GM23338 (cell line): ENCODE data around the gene SAMD8. TPM values are rescaled to one million over a fixed set of nuclear protein-coding genes. Genes with fewer than 3 reads are reported as not detected.
A peak's percentile ranks its signal among the peaks of the same experiment; 100 is the strongest.

ENCODE experiments used
- ATAC-seq: fragments of 200-7000 bp; cut with Tn5 transposase; 3 replicates; pipeline ENCODE4 v1.9.1; 2020
- DNase-seq: peaks from one replicate; pipeline ENCODE4 v3.0.0-alpha.2; 2015; ENCODE audit warnings: low spot score
- H2AFZ ChIP-seq: fragments of 200-600 bp; sonication (generic); 2 replicates; pipeline ENCODE4 v1.8.0; 2016; ENCODE audit warnings: antibody characterized with exemption, mild to moderate bottlenecking, moderate library complexity
- H3F3A ChIP-seq: fragments of 200-600 bp; sonication (generic); replicated peaks from 2 replicates; pipeline ENCODE4 v1.8.0; 2017; ENCODE audit warnings: antibody characterized with exemption, mixed run types, low read depth
- H3K27ac ChIP-seq: fragments of 200-600 bp; sonication (generic); 2 replicates; pipeline ENCODE4 v1.6.1; 2016; ENCODE audit warnings: low read depth
- H3K27me3 ChIP-seq: fragments of 200-600 bp; sonication (generic); 2 replicates; pipeline ENCODE4 v1.8.0; 2016; ENCODE audit warnings: mild to moderate bottlenecking, mixed run types, moderate library complexity; ENCODE audit not compliant: insufficient read depth
- H3K36me3 ChIP-seq: fragments of 200-600 bp; sonication (generic); 2 replicates; pipeline ENCODE4 v1.8.0; 2016; ENCODE audit warnings: mild to moderate bottlenecking; ENCODE audit not compliant: insufficient read depth
- H3K4me1 ChIP-seq: fragments of 200-600 bp; sonication (generic); 2 replicates; pipeline ENCODE4 v1.8.0; 2016; ENCODE audit warnings: mild to moderate bottlenecking, moderate library complexity; ENCODE audit not compliant: insufficient read depth
- H3K4me2 ChIP-seq: fragments of 200-600 bp; sonication (generic); 2 replicates; pipeline ENCODE4 v1.7.1; 2017; ENCODE audit warnings: mixed run types
- H3K4me3 ChIP-seq: fragments of 200-600 bp; sonication (generic); 2 replicates; pipeline ENCODE4 v1.6.1; 2016; ENCODE audit warnings: mixed run types
- H3K79me2 ChIP-seq: fragments of 200-600 bp; sonication (generic); replicated peaks from 2 replicates; pipeline ENCODE4 v1.8.0; 2017; ENCODE audit warnings: mild to moderate bottlenecking; ENCODE audit not compliant: insufficient read depth
- H3K9me2 ChIP-seq: fragments of 200-600 bp; sonication (generic); 2 replicates; pipeline ENCODE4 v1.8.0; 2017; ENCODE audit not compliant: insufficient read depth
- H4K20me1 ChIP-seq: fragments of 200-600 bp; sonication (generic); replicated peaks from 2 replicates; pipeline ENCODE4 v1.8.0; 2017; ENCODE audit warnings: mild to moderate bottlenecking; ENCODE audit not compliant: insufficient read depth
- H3K27ac Mint-ChIP-seq: 2 replicates; pipeline ENCODE4 v1.8.0; 2020; ENCODE audit warnings: inconsistent platforms, mild to moderate bottlenecking, moderate library complexity, mixed read lengths
- H3K27me3 Mint-ChIP-seq: 3 replicates; pipeline ENCODE4 v1.8.0; 2022; ENCODE audit warnings: low read depth, mild to moderate bottlenecking, moderate library complexity, mixed read lengths, inconsistent platforms; ENCODE audit not compliant: insufficient read depth, poor library complexity
- H3K36me3 Mint-ChIP-seq: 3 replicates; pipeline ENCODE4 v1.8.0; 2021; ENCODE audit warnings: low read depth, mild to moderate bottlenecking, inconsistent platforms, moderate library complexity, mixed read lengths
- H3K4me1 Mint-ChIP-seq: 3 replicates; pipeline ENCODE4 v1.8.0; 2020; ENCODE audit warnings: mild to moderate bottlenecking, inconsistent platforms, mixed read lengths
- H3K4me3 Mint-ChIP-seq: 3 replicates; pipeline ENCODE4 v1.8.0; 2021; ENCODE audit warnings: moderate library complexity, mild to moderate bottlenecking, inconsistent platforms, mixed read lengths
- H3K9me3 Mint-ChIP-seq: 3 replicates; pipeline ENCODE4 v1.8.0; 2020; ENCODE audit warnings: moderate library complexity, mild to moderate bottlenecking, inconsistent platforms, mixed read lengths
- CREB1 ChIP-seq: fragments of 250-450 bp; sonication (Bioruptor Pico); IDR thresholded peaks from 2 replicates; pipeline ENCODE4 v1.5.0; 2020; ENCODE audit warnings: low read depth, mild to moderate bottlenecking, moderate library complexity
- CTCF ChIP-seq, 2 experiments: fragments of 200-600 bp in 1 of 2; sonication (generic) in 1 of 2; conservative IDR thresholded peaks; 2 replicates each; pipeline versions ENCODE4 v1.5.1 to v1.6.1; 2016 to 2017; ENCODE audit warnings: antibody characterized with exemption in 2 of 2, low read depth in 2 of 2, mild to moderate bottlenecking in 2 of 2, moderate library complexity in 1 of 2
- ETS1 ChIP-seq: IDR thresholded peaks from 2 replicates; pipeline ENCODE4 v1.6.1; 2016; ENCODE audit warnings: antibody characterized with exemption
- EZH2 ChIP-seq: fragments of 200-600 bp; sonication (generic); IDR thresholded peaks from one replicate; pipeline ENCODE4 v1.8.0; 2017; ENCODE audit warnings: antibody characterized with exemption, mild to moderate bottlenecking, low read depth; ENCODE audit not compliant: unreplicated experiment
- EZH2phosphoT487 ChIP-seq: fragments of 200-600 bp; sonication (generic); IDR thresholded peaks from one replicate; pipeline ENCODE4 v1.8.1; 2018; ENCODE audit warnings: antibody characterized with exemption; ENCODE audit not compliant: unreplicated experiment
- JUNB ChIP-seq: IDR thresholded peaks from one replicate; pipeline ENCODE4 v1.6.1; 2016; ENCODE audit warnings: antibody characterized with exemption; ENCODE audit not compliant: unreplicated experiment
- NANOG ChIP-seq: IDR thresholded peaks from 2 replicates; pipeline ENCODE4 v1.6.1; 2016; ENCODE audit warnings: antibody characterized with exemption, borderline replicate concordance
- POLR2AphosphoS5 ChIP-seq: IDR thresholded peaks from 2 replicates; pipeline ENCODE4 v1.6.1; 2016; ENCODE audit warnings: antibody characterized with exemption, low read depth
- REST ChIP-seq: IDR thresholded peaks from one replicate; pipeline ENCODE4 v1.6.1; 2018; ENCODE audit warnings: antibody characterized with exemption; ENCODE audit not compliant: unreplicated experiment
- STAT1 ChIP-seq: IDR thresholded peaks from one replicate; pipeline ENCODE4 v1.6.1; 2016; ENCODE audit warnings: antibody characterized with exemption; ENCODE audit not compliant: unreplicated experiment
- ZNF114 ChIP-seq: fragments of 250-450 bp; sonication (Bioruptor Pico); IDR thresholded peaks from 2 replicates; pipeline ENCODE4 v1.5.0; 2020; ENCODE audit warnings: mild to moderate bottlenecking, moderate library complexity
- ZNF331 ChIP-seq: fragments of 250-450 bp; sonication (Bioruptor Pico); IDR thresholded peaks from 2 replicates; pipeline ENCODE4 v1.5.0; 2020; ENCODE audit warnings: low read depth, mild to moderate bottlenecking, moderate library complexity
- ZNF462 ChIP-seq: fragments of 250-450 bp; sonication (Bioruptor Pico); IDR thresholded peaks from 2 replicates; pipeline ENCODE4 v1.5.0; 2020; ENCODE audit warnings: mild to moderate bottlenecking, moderate library complexity
- polyA plus RNA-seq: library from polyadenylated mRNA; unstranded; fragments of >200 nt; fragmentation: Nextera tagmentation; extraction: Ambion mirVana; gene quantifications from 2 replicates; pipeline ENCODE4 v1.2.1, GENCODE V29; 2016
- total RNA-seq: library from RNA; depleted of rRNA; stranded (reverse); fragments of >200 nt; shearing (Covaris generic); gene quantifications from 2 replicates; pipeline ENCODE4 v1.2.3, GENCODE V29; 2014

Gene SAMD8
- total and polyA plus RNA-seq, 2 experiments from 2014 or later: 7.8 to 28.4 TPM

GRCh38 chr10:75079436-75080083 lies 31.9 kb upstream of the SAMD8 start:
- Histone ChIP-seq H3K27ac (no peak overlapping the region), H3F3A (peaks cover 4% of the 10 kb centered on the region; the same call in 1 of the 2 replicates), H3K4me1 (peaks cover 37% of the 10 kb centered on the region), H3K79me2 (no peaks in the 10 kb centered on the region), H2AFZ (0 out of 2 replicates have a peak overlapping the region, but pooled peaks have one; percentile 25), H3K4me3 (no peak overlapping the region), H3K9me2 (0 out of 2 replicates have a peak, but pooled peaks cover 12% of the 10 kb centered on the region), H3K27me3 (no peaks in the 10 kb centered on the region), H3K4me2 (no peak overlapping the region), H4K20me1 (no peaks in the 10 kb centered on the region), H3K36me3 (no peaks in the 10 kb centered on the region)
- peaks cover 10% of the 10 kb centered on the region; the same call in 2 of the 3 replicates for H3K9me3 Mint-ChIP-seq
- DNase-seq (no peak), ATAC-seq (no peak; the same call in 2 of the 3 replicates)
- TF ChIP-seq EZH2 (no peak), ZNF462 (CRISPR knock-in tag) (no peak), STAT1 (no peak), CREB1 (CRISPR knock-in tag) (no peak), CTCF (conservative IDR thresholded peaks at IDR 0.05; ENCODE audit: low read depth in 2 of 2) (no peak), REST (no peak), POLR2AphosphoS5 (no peak), ZNF114 (CRISPR knock-in tag) (no peak), EZH2phosphoT487 (no peak), ETS1 (no peak), ZNF331 (CRISPR knock-in tag) (no peak), JUNB (no peak), NANOG (no peak; the same call in 1 of the 2 replicates)
- peaks cover 7% of the 10 kb centered on the region for H3K27me3 Mint-ChIP-seq
- peaks cover 41% of the 10 kb centered on the region for H3K4me1 Mint-ChIP-seq
- no peak overlapping the region for H3K27ac Mint-ChIP-seq
- no peaks in the 10 kb centered on the region for H3K36me3 Mint-ChIP-seq
- H3K4me3 Mint-ChIP-seq: no peak overlapping the region
